GM12864 (cell line): ENCODE data around the gene DNAJC15.

Experiments
- DNase-seq: peaks from one replicate; pipeline ENCODE4 v3.0.0-alpha.2; 2011; ENCODE audit warnings: low read depth
- H3K4me3 ChIP-seq: 2 replicates; pipeline ENCODE4 v1.5.1; 2011; ENCODE audit warnings: mild to moderate bottlenecking, low read depth, low read length, control low read depth
- TF ChIP-seq, protein P1 (sequence below): IDR thresholded peaks from 2 replicates; pipeline ENCODE4 v1.5.1; 2011; ENCODE audit warnings: low read depth, mild to moderate bottlenecking, moderate library complexity, low read length, control low read depth, inconsistent platforms; ENCODE audit errors: missing control alignments

Gene DNAJC15

DNA sequence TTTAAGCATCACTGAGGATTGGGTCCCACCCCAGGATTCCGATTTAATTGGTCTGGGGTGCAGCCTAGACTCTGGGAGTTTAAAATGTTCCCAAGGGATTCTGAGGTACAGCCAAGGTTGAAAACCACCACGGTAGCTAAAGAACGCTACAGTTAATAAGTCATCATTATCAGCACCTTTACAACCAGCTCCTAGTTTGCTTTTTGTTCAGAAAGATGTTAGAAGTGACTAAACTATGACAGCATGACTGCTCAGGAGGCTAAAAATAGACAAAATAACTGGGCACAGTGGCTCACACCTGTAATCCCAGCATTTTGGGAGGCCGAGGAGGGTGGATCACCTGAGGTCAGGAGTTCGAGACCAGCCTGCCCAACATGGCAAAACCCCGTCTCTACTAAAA is 19.7 kb upstream of the DNAJC15 start:
- no peak for DNase-seq
- H3K4me3 ChIP-seq: no peak overlapping the region
- TF ChIP-seq, protein P1, sequence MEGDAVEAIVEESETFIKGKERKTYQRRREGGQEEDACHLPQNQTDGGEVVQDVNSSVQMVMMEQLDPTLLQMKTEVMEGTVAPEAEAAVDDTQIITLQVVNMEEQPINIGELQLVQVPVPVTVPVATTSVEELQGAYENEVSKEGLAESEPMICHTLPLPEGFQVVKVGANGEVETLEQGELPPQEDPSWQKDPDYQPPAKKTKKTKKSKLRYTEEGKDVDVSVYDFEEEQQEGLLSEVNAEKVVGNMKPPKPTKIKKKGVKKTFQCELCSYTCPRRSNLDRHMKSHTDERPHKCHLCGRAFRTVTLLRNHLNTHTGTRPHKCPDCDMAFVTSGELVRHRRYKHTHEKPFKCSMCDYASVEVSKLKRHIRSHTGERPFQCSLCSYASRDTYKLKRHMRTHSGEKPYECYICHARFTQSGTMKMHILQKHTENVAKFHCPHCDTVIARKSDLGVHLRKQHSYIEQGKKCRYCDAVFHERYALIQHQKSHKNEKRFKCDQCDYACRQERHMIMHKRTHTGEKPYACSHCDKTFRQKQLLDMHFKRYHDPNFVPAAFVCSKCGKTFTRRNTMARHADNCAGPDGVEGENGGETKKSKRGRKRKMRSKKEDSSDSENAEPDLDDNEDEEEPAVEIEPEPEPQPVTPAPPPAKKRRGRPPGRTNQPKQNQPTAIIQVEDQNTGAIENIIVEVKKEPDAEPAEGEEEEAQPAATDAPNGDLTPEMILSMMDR: no peak

DNA sequence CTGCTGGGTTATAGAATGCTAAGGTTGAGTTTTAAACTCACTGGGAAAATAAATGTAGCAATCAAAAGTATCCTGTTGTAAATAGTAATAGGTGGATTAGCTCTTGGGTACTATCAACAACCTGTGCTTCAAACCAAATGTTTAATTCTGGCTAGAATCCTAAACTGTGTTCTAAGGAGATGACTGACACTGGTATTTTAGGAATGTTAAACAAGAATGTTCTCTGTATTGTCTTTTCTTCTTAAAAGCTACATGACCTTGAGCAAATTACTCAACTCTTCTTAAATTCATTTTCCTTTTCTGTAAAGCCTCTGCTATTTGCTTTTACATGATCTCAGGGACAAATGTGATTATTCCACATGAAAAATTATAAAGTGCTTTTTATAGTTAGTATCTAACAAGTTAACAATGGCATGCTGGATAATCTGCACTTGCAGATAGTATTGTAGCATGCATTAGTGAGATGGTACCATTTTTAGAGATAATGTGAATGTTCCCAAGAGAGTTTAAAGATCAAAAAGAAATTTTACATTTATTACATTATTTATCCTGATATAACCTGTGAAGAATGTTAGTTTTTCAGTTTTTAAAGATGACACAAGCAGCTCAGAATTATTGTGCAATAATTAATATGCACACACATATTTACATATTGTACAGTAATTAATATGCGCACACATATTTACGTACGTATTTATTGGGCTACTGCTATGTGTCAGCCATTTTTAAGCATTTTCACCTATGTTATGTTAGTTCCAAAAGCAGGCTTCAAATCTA is 17.7 kb upstream of the DNAJC15 start:
- DNase-seq: no peak
- no peak overlapping the region for H3K4me3 ChIP-seq
- TF ChIP-seq, protein P1: no peak

DNA sequence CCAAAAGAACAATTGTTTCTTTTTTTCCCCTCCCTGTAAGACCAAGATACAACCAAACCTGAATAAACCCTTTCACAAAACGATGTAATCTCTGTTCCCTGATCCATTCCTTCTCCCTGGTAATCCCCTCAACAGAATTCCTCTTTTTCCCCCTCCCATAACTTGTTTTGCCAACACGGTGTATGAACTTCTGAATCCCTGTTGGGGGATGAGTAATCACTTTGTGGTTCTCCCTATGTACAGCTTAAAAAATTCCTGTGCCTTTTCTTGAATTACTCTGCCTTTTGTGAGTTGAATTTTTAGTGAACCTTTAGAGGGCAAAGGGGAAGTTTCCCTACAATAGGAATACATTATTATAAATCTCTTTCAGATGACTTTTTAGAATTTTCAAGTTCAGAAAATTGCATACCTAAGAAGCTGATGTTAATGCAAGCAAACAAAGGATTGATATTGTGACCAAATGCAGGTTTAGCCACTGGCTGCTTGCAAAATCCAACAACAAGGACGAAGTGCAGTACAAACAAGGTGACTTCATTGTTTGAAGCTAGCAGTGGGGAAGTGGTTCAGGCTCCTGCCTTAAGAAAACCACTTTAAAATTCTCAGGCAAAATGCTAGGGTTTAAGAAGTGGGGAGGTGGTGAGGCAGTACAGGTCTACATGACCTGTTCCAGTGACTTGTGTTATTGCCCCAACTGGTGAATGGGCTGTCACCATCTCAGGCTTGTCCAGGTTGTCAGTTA is 16.3 kb upstream of the DNAJC15 start:
- no peak for DNase-seq
- H3K4me3 ChIP-seq: no peak overlapping the region
- TF ChIP-seq, protein P1: no peak

DNA sequence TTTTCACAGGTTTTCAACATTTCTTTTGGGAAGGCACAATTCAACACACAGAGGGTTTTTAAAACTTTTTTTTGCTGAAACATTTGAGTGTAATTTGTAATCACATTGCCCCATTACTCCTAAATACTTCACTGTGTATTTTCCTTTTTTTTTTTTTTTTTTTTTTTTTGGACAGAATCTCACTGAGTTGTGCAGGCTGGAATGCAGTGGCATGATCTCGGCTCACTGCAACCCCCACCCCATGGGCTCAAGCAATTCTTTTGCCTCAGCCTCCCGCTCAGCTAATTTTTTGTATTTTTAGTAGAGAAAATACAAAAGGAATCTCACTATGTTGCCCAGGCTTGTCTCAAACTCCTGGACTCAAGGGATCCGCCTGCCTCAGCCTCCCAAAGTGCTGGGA is 14.8 kb upstream of the DNAJC15 start:
- H3K4me3 ChIP-seq: no peak overlapping the region
- no peak for DNase-seq
- TF ChIP-seq, protein P1: no peak

DNA sequence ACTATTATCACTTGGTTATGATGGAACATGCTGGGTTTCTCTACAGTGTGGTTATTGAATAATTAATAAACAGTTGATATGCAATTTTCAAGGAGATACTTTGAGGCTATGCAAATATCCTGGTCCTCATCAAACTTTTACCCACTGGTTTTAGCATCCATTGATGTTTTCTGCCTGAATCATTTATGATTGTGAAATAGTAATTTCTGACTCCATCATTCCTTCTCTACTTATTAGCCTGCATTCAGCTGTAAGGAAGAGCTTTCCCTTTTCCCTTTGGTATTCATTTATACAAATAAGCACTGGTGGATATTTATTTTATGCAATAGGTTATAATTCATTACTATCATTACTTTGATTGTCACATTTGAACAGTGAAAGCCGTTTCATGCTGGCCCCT is 13.9 kb upstream of the DNAJC15 start:
- TF ChIP-seq, protein P1: no peak
- DNase-seq: no peak
- no peak overlapping the region for H3K4me3 ChIP-seq

DNA sequence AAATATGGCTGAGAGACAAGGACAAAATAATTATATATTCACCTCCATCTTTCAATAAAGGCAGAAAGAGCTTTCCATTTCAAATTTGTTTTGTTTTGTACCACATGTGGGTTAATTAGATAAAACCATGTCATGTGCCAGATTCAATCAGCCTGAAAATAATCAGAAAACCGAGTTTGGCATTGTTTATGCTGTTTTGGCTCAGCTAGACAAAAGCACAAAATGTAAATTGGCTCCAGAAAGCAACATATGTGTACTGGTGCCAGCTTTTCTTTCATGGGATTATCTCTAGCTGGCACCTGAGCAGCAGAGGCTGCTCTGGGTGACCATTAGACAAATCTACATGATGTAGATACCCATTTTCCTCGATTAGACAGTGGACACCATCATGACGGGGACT is 9.2 kb upstream of the DNAJC15 start:
- no peak for DNase-seq
- TF ChIP-seq, protein P1: no peak

More for the DNA sequence above, 9.2 kb upstream of the DNAJC15 start:
- no peak overlapping the region for H3K4me3 ChIP-seq
